DOHH2 (cell line): ENCODE data around the gene CASZ1.

Source experiments
- H3F3A ChIP-seq: fragments of 200-600 bp; sonication (generic), shearing (Covaris generic); 2 replicates; pipeline ENCODE4 v1.6.0; 2016; ENCODE audit warnings: antibody characterized with exemption, mild to moderate bottlenecking; ENCODE audit not compliant: control insufficient read depth, insufficient read depth
- H3K27ac ChIP-seq: fragments of 200-600 bp; sonication (generic); 2 replicates; pipeline ENCODE4 v1.5.1; 2014; ENCODE audit warnings: low read depth, mild to moderate bottlenecking, low read length, moderate library complexity
- H3K27me3 ChIP-seq: fragments of 200-600 bp; sonication (generic); 2 replicates; pipeline ENCODE4 v1.6.1; 2014; ENCODE audit warnings: mild to moderate bottlenecking, low read length, mixed read lengths; ENCODE audit not compliant: control insufficient read depth
- H3K36me3 ChIP-seq: fragments of 200-600 bp; sonication (generic); 2 replicates; pipeline ENCODE4 v1.6.1; 2014; ENCODE audit warnings: mild to moderate bottlenecking, low read length, moderate library complexity, mixed read lengths; ENCODE audit not compliant: control insufficient read depth
- H3K4me1 ChIP-seq: fragments of 200-600 bp; sonication (generic); 2 replicates; pipeline ENCODE4 v1.6.1; 2014; ENCODE audit warnings: mild to moderate bottlenecking, low read length, mixed read lengths; ENCODE audit not compliant: control insufficient read depth
- H3K4me2 ChIP-seq: fragments of 200-600 bp; sonication (generic); 2 replicates; pipeline ENCODE4 v1.6.0; 2014; ENCODE audit warnings: mild to moderate bottlenecking, low read length, moderate library complexity
- H3K4me3 ChIP-seq: fragments of 200-600 bp; sonication (generic); 2 replicates; pipeline ENCODE4 v1.5.1; 2014; ENCODE audit warnings: mild to moderate bottlenecking, low read length, mixed read lengths
- H3K79me2 ChIP-seq: fragments of 200-600 bp; sonication (generic); 2 replicates; pipeline ENCODE4 v1.6.1; 2014; ENCODE audit warnings: mild to moderate bottlenecking, low read length, mixed read lengths; ENCODE audit not compliant: control insufficient read depth
- H3K9me2 ChIP-seq: fragments of 200-600 bp; sonication (generic); replicated peaks from 2 replicates; pipeline ENCODE4 v1.6.1; 2014; ENCODE audit warnings: mild to moderate bottlenecking, low read length, mixed read lengths; ENCODE audit not compliant: control insufficient read depth
- H3K9me3 ChIP-seq: fragments of 200-600 bp; sonication (generic); 2 replicates; pipeline ENCODE4 v1.6.1; 2014; ENCODE audit warnings: antibody characterized with exemption, low read length, mixed read lengths; ENCODE audit not compliant: control insufficient read depth, insufficient read depth
- H4K20me1 ChIP-seq: fragments of 200-600 bp; sonication (generic); 2 replicates; pipeline ENCODE4 v1.6.0; 2014; ENCODE audit warnings: low read depth, mild to moderate bottlenecking, antibody characterized with exemption, low read length, moderate library complexity; ENCODE audit not compliant: control insufficient read depth, insufficient read depth
- EZH2phosphoT487 ChIP-seq: fragments of 200-600 bp; sonication (generic); IDR thresholded peaks from 2 replicates; pipeline ENCODE4 v1.6.1; 2017; ENCODE audit warnings: borderline replicate concordance, mild to moderate bottlenecking, antibody characterized with exemption, low read length, moderate library complexity, mixed read lengths
- TF ChIP-seq, protein P1 (sequence below): fragments of 200-600 bp; sonication (generic); IDR thresholded peaks from one replicate; pipeline ENCODE4 v1.5.1; 2014; ENCODE audit warnings: antibody characterized with exemption, mild to moderate bottlenecking, low read depth, low read length; ENCODE audit not compliant: poor library complexity, severe bottlenecking

CASZ1 gene

DNA sequence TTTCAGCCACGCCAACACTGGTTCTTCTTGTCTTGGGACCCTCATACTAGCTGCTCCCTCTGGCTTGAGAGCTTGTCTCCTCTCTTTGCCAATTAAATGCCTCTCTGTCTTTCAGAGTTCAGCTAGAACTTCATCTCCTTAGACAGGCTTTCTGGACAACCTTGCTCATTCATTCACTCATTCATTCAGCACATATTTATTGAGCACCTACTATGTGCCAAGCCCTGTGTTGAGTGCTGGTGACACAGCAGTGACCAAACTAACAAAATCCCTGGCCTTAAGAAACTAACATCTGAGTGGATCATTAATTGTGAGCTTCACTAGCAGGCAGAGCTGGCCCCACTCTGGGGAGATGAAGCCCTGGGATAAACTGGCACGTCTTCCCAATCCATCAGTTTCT, 24.9 kb upstream of the CASZ1 start:
- no peaks in the 10 kb centered on the region for H3K79me2 ChIP-seq
- H3K9me3 ChIP-seq = no peaks in the 10 kb centered on the region
- no peaks in the 10 kb centered on the region for H3K9me2 ChIP-seq
- H4K20me1 ChIP-seq = no peaks in the 10 kb centered on the region
- H3F3A ChIP-seq = no peaks in the 10 kb centered on the region
- no peak for TF ChIP-seq EZH2phosphoT487
- TF ChIP-seq, protein P1, sequence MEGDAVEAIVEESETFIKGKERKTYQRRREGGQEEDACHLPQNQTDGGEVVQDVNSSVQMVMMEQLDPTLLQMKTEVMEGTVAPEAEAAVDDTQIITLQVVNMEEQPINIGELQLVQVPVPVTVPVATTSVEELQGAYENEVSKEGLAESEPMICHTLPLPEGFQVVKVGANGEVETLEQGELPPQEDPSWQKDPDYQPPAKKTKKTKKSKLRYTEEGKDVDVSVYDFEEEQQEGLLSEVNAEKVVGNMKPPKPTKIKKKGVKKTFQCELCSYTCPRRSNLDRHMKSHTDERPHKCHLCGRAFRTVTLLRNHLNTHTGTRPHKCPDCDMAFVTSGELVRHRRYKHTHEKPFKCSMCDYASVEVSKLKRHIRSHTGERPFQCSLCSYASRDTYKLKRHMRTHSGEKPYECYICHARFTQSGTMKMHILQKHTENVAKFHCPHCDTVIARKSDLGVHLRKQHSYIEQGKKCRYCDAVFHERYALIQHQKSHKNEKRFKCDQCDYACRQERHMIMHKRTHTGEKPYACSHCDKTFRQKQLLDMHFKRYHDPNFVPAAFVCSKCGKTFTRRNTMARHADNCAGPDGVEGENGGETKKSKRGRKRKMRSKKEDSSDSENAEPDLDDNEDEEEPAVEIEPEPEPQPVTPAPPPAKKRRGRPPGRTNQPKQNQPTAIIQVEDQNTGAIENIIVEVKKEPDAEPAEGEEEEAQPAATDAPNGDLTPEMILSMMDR = no peak
- no peak overlapping the region for H3K4me3 ChIP-seq
- H3K27me3 ChIP-seq = no peaks in the 10 kb centered on the region
- no peak overlapping the region for H3K27ac ChIP-seq
- no peaks in the 10 kb centered on the region for H3K4me1 ChIP-seq
- H3K4me2 ChIP-seq = no peak overlapping the region
- H3K36me3 ChIP-seq = no peaks in the 10 kb centered on the region

DNA sequence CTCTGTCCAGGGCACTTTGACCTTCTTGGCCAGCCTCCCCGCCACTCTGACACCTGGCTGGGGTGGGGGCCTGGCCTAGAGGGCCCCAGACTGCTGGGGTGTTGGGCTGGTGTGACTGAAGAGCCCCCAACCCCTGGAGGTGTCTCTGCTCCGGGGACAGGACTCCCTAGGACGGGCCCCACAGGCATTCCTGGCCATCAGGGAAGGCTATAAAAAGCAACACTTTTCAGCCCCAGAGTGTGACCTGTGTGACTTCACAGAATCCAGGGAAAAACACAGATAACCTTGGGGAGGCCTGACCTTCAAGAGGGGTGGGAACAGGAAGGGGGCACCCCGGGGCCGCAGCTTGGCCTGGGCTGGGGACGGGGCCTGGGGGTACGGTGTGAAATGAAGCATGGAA, 24.0 kb upstream of the CASZ1 start:
- Histone ChIP-seq H3K27me3 (no peaks in the 10 kb centered on the region), H3K4me3 (no peak overlapping the region), H3K9me2 (no peaks in the 10 kb centered on the region), H3K36me3 (no peaks in the 10 kb centered on the region), H4K20me1 (no peaks in the 10 kb centered on the region), H3K79me2 (no peaks in the 10 kb centered on the region), H3K9me3 (no peaks in the 10 kb centered on the region), H3K27ac (no peak overlapping the region), H3K4me2 (no peak overlapping the region), H3F3A (no peaks in the 10 kb centered on the region), H3K4me1 (no peaks in the 10 kb centered on the region)
- TF ChIP-seq, protein P1 = no peak
- TF ChIP-seq EZH2phosphoT487 = no peak

DNA sequence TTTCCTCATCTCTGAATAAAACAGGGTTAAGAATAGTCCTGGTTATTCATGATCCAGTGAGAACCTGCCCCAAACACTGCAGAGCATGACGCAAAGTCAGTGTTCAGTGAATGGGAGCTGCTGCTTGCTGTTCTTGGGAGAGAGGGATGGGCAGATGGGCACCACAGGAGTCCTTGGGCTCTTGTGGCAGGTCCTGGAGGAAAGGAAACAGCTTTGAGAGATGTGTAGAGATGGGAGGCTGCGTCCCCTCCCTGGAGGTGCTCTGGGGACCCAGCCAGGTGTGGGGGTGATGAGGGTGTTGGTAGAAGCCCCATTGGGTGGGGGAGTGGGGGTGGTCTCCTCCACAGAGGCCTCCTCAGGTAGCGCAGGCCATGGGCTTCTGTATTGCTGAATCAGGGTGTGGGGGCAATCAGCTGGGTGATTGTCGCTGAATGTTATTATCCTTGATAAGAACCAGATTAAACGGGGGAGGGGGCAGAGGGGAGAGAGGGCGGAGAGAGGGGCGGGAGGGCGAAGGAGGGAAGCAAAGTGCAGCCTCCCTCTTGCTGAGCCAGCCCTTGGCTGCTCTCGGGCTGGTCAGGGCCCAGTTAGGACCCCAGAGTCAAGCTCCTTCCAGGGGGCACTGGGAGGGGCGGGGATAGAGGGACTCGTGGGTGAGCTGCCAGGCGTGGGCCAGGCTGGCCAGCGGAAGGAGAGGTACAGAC, 22.9 kb upstream of the CASZ1 start:
- Histone ChIP-seq H3K9me3 (no peaks in the 10 kb centered on the region), H3K9me2 (no peaks in the 10 kb centered on the region)

More for the DNA sequence above, 22.9 kb upstream of the CASZ1 start:
- Histone ChIP-seq H3K4me1 (no peaks in the 10 kb centered on the region), H3K27ac (no peak overlapping the region), H4K20me1 (no peaks in the 10 kb centered on the region), H3K27me3 (no peaks in the 10 kb centered on the region), H3K36me3 (no peaks in the 10 kb centered on the region), H3K4me2 (no peak overlapping the region), H3K79me2 (no peaks in the 10 kb centered on the region), H3K4me3 (no peak overlapping the region), H3F3A (no peaks in the 10 kb centered on the region)
- TF ChIP-seq, protein P1 = no peak
- no peak for TF ChIP-seq EZH2phosphoT487
